Ectodermal cell (in vitro differentiated cells): ENCODE results near the gene CLEC18B.
"Not testable (repeated sequence)": the region's sequence is repeated elsewhere in the genome, so short reads cannot be mapped to it uniquely, and the experiment has no call there.

Experiments
- H3K27ac ChIP-seq: 2 replicates; pipeline ENCODE4 v1.7.0; 2013; ENCODE audit warnings: mild to moderate bottlenecking, low read depth, low read length; ENCODE audit not compliant: insufficient read depth, poor library complexity, severe bottlenecking
- H3K27me3 ChIP-seq: 2 replicates; pipeline ENCODE4 v1.7.0; 2013; ENCODE audit warnings: mild to moderate bottlenecking, low read length; ENCODE audit not compliant: insufficient read depth, control insufficient read depth, poor library complexity, severe bottlenecking
- H3K36me3 ChIP-seq: one replicate; pipeline ENCODE4 v1.7.0; 2013; ENCODE audit warnings: low read length; ENCODE audit not compliant: control insufficient read depth, insufficient read depth
- H3K4me1 ChIP-seq: one replicate; pipeline ENCODE4 v1.7.0; 2013; ENCODE audit warnings: low read length; ENCODE audit not compliant: control insufficient read depth, insufficient read depth
- H3K4me3 ChIP-seq: 2 replicates; pipeline ENCODE4 v1.7.0; 2013; ENCODE audit warnings: low read depth, low read length, control low read depth; ENCODE audit not compliant: insufficient read depth
- H3K9me3 ChIP-seq: 2 replicates; pipeline ENCODE4 v1.7.0; 2013; ENCODE audit warnings: mild to moderate bottlenecking, low read length, moderate library complexity; ENCODE audit not compliant: control insufficient read depth
- WGBS, 2 experiments: methylation state at CpG; one replicate each; pipeline ENCODE4 v1.1.7; 2013; ENCODE audit warnings: missing lambda C conversion rate in 2 of 2; 5-methylcytosine and 5-hydroxymethylcytosine counted together

The CLEC18B gene

GRCh38 chr16:74382339-74383034 is 38.8 kb downstream of the CLEC18B start:
- H3K27me3 ChIP-seq, H3K27ac ChIP-seq, H3K4me1 ChIP-seq, H3K36me3 ChIP-seq, H3K9me3 ChIP-seq, H3K4me3 ChIP-seq: not testable (repeated sequence)
- WGBS, 2 experiments = no CpG with 5 or more reads among the region's 6 CpGs

- H3K4me3 ChIP-seq, H3K4me1 ChIP-seq, H3K27me3 ChIP-seq, H3K9me3 ChIP-seq, H3K27ac ChIP-seq, H3K36me3 ChIP-seq: not testable (repeated sequence)
- WGBS, 2 experiments = 93% methylated on average over 9 of the region's 9 CpGs
Measured at GRCh38 chr16:74373847-74374184, 47.5 kb downstream of the CLEC18B start.

GRCh38 chr16:74372953-74373846 is 48.1 kb downstream of the CLEC18B start:
- H3K27me3 ChIP-seq = no peaks in the 10 kb centered on the region
- no peak overlapping the region for H3K4me3 ChIP-seq
- no peaks in the 10 kb centered on the region for H3K36me3 ChIP-seq
- no peak overlapping the region for H3K27ac ChIP-seq
- no peaks in the 10 kb centered on the region for H3K9me3 ChIP-seq
- H3K4me1 ChIP-seq = no peaks in the 10 kb centered on the region
- WGBS, 2 experiments = 88 to 89% methylated on average over 10 of the region's 10 CpGs

- Histone ChIP-seq H3K27ac (no peak overlapping the region), H3K4me3 (no peak overlapping the region), H3K4me1 (no peaks in the 10 kb centered on the region), H3K9me3 (no peaks in the 10 kb centered on the region), H3K27me3 (no peaks in the 10 kb centered on the region), H3K36me3 (no peaks in the 10 kb centered on the region)
- WGBS, 2 experiments = 87 to 92% methylated on average over 5 of the region's 5 CpGs
Measured at GRCh38 chr16:74372369-74372768, 48.9 kb downstream of the CLEC18B start.

DNA sequence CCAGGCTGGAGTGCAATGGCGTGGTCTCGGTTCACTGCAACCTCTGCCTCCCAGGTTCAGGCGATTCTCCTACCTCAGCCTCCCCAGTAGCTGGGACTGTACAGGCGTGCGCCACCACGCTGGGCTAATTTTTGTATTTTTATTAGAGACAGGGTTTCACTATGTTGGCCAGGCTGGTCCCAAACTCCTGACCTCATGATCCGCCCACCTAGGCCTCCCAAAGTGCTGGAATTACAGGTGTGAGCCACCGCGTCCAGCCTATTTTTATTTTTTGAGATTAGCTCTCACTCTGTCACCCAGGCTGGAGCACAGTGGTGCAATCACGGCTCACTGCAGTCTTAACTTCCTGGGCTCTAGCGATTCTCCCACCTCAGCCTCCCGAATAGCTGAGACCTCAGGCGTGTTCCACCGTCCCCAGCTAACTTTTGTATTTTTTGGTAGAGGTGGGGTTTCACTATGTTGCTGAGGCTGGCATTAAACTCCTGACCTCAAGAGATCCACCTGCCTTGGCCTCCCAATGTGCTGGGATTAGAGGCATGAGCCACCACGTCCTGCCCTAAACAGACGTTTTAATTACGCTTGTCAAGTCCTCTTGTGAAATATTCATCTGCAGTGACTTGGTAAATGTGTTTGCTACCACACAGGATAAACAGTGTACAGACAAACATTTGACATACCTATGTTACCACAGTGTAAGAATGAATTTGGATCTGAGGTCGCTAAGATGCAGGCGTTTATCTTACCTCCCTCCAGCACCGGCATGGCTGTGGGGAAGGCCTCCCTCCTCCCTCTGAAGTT is 50.7 kb downstream of the CLEC18B start:
- not testable (repeated sequence) for H3K4me1 ChIP-seq, H3K27me3 ChIP-seq, H3K27ac ChIP-seq, H3K36me3 ChIP-seq, H3K9me3 ChIP-seq, H3K4me3 ChIP-seq
- WGBS, 2 experiments = 91 to 94% methylated on average over 20 of the region's 20 CpGs

- not testable (repeated sequence) for H3K4me1 ChIP-seq, H3K27ac ChIP-seq, H3K27me3 ChIP-seq, H3K36me3 ChIP-seq, H3K9me3 ChIP-seq
- WGBS, 2 experiments = 1 to 2% methylated on average over 67 to 68 of the region's 81 CpGs
- H3K4me3 ChIP-seq = peak overlapping the region; percentile 86
Measured at GRCh38 chr16:74368002-74368911, 53.0 kb downstream of the CLEC18B start.

DNA sequence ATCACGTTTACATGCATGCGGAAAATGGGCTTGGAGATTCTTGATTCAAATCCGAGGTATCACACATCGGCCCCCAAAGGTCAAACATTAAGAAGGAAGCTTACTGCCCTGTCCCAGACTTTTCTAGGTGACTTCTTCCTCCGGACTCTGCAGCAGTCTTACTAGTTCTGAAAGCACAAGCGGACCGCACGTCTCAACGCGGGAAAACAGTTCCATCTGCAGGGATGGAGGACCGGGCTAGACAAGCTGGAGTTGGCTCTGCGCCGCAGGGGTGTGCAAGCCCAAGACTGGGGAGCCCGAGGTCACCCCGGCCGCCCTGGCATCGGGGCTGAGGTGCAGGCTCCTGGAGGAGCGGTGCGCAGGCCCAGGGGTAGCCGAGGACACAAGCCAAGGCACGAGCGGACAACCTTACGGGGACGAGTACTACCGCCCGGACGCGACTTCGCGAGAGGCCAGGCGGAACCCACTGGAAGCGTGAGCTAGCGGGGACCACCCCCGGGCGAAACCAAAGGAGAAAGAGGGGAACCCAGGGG is 53.7 kb downstream of the CLEC18B start:
- not testable (repeated sequence) for H3K27me3 ChIP-seq, H3K36me3 ChIP-seq, H3K4me1 ChIP-seq, H3K9me3 ChIP-seq, H3K27ac ChIP-seq
- WGBS, 2 experiments = 2 to 3% methylated on average over 32 to 35 of the region's 35 CpGs
- H3K4me3 ChIP-seq = peak overlapping the region; percentile 86

DNA sequence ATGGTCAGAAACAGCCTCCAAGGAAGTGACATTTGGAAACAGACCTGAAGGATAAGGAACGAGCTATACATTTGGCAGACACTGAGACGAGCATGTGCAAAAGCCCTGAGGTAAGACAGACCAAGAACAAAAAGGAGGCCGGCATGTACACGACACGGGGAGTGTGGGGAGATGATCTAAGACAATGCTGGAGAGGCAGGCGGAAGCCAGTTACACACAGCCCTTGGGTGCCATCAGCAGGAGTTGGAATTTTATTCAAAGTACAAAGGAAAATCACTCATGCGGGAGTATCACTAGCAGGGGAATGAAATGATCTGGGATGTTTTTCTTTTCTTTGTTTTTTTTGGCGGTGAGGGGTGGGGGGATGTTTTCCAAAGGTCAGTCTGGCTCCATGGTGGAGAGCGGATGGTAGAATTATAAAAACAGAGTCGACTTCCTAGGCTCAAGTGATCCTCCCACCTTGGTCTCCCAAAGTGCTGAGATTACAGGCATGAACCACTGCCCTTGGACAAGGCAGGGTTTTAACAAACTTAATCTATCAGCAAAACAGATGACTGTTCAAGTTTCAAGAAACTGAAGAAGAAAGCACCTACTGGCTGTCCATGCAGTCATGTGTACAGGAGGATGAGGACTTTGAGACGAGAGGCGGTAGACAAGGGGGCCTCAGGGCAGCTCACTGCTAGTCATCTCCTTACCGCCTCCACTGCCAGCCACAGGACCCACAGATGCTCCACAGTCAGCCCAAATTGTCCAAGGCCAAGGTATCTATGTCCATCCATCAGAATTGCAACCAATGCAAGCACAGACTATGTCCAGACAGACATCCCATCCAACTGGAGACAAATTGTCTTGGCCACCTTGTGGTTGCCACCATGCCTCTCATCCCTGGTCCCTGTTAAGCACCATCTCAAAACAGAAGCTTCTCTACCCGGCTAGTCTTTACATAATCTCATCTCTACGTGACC is 59.4 kb downstream of the CLEC18B start:
- not testable (repeated sequence) for H3K4me1 ChIP-seq, H3K27ac ChIP-seq, H3K4me3 ChIP-seq, H3K9me3 ChIP-seq, H3K27me3 ChIP-seq, H3K36me3 ChIP-seq
- 94 to 98% methylated on average over 8 to 9 of the region's 15 CpGs for WGBS, 2 experiments
